GM23338 (cell line): ENCODE data around the gene LCP1. TPM values are rescaled to one million over a fixed set of nuclear protein-coding genes. Genes with fewer than 3 reads are reported as not detected.
A peak's percentile ranks its signal among the peaks of the same experiment; 100 is the strongest.

ENCODE experiments used
- ATAC-seq: fragments of 200-7000 bp; cut with Tn5 transposase; 3 replicates; pipeline ENCODE4 v1.9.1; 2020
- DNase-seq: peaks from one replicate; pipeline ENCODE4 v3.0.0-alpha.2; 2015; ENCODE audit warnings: low spot score
- H2AFZ ChIP-seq: fragments of 200-600 bp; sonication (generic); 2 replicates; pipeline ENCODE4 v1.8.0; 2016; ENCODE audit warnings: antibody characterized with exemption, mild to moderate bottlenecking, moderate library complexity
- H3F3A ChIP-seq: fragments of 200-600 bp; sonication (generic); replicated peaks from 2 replicates; pipeline ENCODE4 v1.8.0; 2017; ENCODE audit warnings: antibody characterized with exemption, mixed run types, low read depth
- H3K27ac ChIP-seq: fragments of 200-600 bp; sonication (generic); 2 replicates; pipeline ENCODE4 v1.6.1; 2016; ENCODE audit warnings: low read depth
- H3K27me3 ChIP-seq: fragments of 200-600 bp; sonication (generic); 2 replicates; pipeline ENCODE4 v1.8.0; 2016; ENCODE audit warnings: mild to moderate bottlenecking, mixed run types, moderate library complexity; ENCODE audit not compliant: insufficient read depth
- H3K36me3 ChIP-seq: fragments of 200-600 bp; sonication (generic); 2 replicates; pipeline ENCODE4 v1.8.0; 2016; ENCODE audit warnings: mild to moderate bottlenecking; ENCODE audit not compliant: insufficient read depth
- H3K4me1 ChIP-seq: fragments of 200-600 bp; sonication (generic); 2 replicates; pipeline ENCODE4 v1.8.0; 2016; ENCODE audit warnings: mild to moderate bottlenecking, moderate library complexity; ENCODE audit not compliant: insufficient read depth
- H3K4me2 ChIP-seq: fragments of 200-600 bp; sonication (generic); 2 replicates; pipeline ENCODE4 v1.7.1; 2017; ENCODE audit warnings: mixed run types
- H3K4me3 ChIP-seq: fragments of 200-600 bp; sonication (generic); 2 replicates; pipeline ENCODE4 v1.6.1; 2016; ENCODE audit warnings: mixed run types
- H3K79me2 ChIP-seq: fragments of 200-600 bp; sonication (generic); replicated peaks from 2 replicates; pipeline ENCODE4 v1.8.0; 2017; ENCODE audit warnings: mild to moderate bottlenecking; ENCODE audit not compliant: insufficient read depth
- H3K9me2 ChIP-seq: fragments of 200-600 bp; sonication (generic); 2 replicates; pipeline ENCODE4 v1.8.0; 2017; ENCODE audit not compliant: insufficient read depth
- H4K20me1 ChIP-seq: fragments of 200-600 bp; sonication (generic); replicated peaks from 2 replicates; pipeline ENCODE4 v1.8.0; 2017; ENCODE audit warnings: mild to moderate bottlenecking; ENCODE audit not compliant: insufficient read depth
- H3K27ac Mint-ChIP-seq: 2 replicates; pipeline ENCODE4 v1.8.0; 2020; ENCODE audit warnings: inconsistent platforms, mild to moderate bottlenecking, moderate library complexity, mixed read lengths
- H3K27me3 Mint-ChIP-seq: 3 replicates; pipeline ENCODE4 v1.8.0; 2022; ENCODE audit warnings: low read depth, mild to moderate bottlenecking, moderate library complexity, mixed read lengths, inconsistent platforms; ENCODE audit not compliant: insufficient read depth, poor library complexity
- H3K36me3 Mint-ChIP-seq: 3 replicates; pipeline ENCODE4 v1.8.0; 2021; ENCODE audit warnings: low read depth, mild to moderate bottlenecking, inconsistent platforms, moderate library complexity, mixed read lengths
- H3K4me1 Mint-ChIP-seq: 3 replicates; pipeline ENCODE4 v1.8.0; 2020; ENCODE audit warnings: mild to moderate bottlenecking, inconsistent platforms, mixed read lengths
- H3K4me3 Mint-ChIP-seq: 3 replicates; pipeline ENCODE4 v1.8.0; 2021; ENCODE audit warnings: moderate library complexity, mild to moderate bottlenecking, inconsistent platforms, mixed read lengths
- H3K9me3 Mint-ChIP-seq: 3 replicates; pipeline ENCODE4 v1.8.0; 2020; ENCODE audit warnings: moderate library complexity, mild to moderate bottlenecking, inconsistent platforms, mixed read lengths
- EZH2phosphoT487 ChIP-seq: fragments of 200-600 bp; sonication (generic); IDR thresholded peaks from one replicate; pipeline ENCODE4 v1.8.1; 2018; ENCODE audit warnings: antibody characterized with exemption; ENCODE audit not compliant: unreplicated experiment
- POLR2AphosphoS5 ChIP-seq: IDR thresholded peaks from 2 replicates; pipeline ENCODE4 v1.6.1; 2016; ENCODE audit warnings: antibody characterized with exemption, low read depth
- polyA plus RNA-seq: library from polyadenylated mRNA; unstranded; fragments of >200 nt; fragmentation: Nextera tagmentation; extraction: Ambion mirVana; gene quantifications from 2 replicates; pipeline ENCODE4 v1.2.1, GENCODE V29; 2016
- total RNA-seq: library from RNA; depleted of rRNA; stranded (reverse); fragments of >200 nt; shearing (Covaris generic); gene quantifications from 2 replicates; pipeline ENCODE4 v1.2.3, GENCODE V29; 2014
- TF ChIP-seq, protein P1 (sequence below): fragments of 250-450 bp; sonication (Bioruptor Pico); IDR thresholded peaks from 2 replicates; pipeline ENCODE4 v1.5.0; 2020; ENCODE audit warnings: mild to moderate bottlenecking, moderate library complexity
- TF ChIP-seq, protein P2 (sequence below), 2 experiments: fragments of 200-600 bp in 1 of 2; sonication (generic) in 1 of 2; conservative IDR thresholded peaks; 2 replicates each; pipeline versions ENCODE4 v1.5.1 to v1.6.1; 2016 to 2017; ENCODE audit warnings: antibody characterized with exemption in 2 of 2, low read depth in 2 of 2, mild to moderate bottlenecking in 2 of 2, moderate library complexity in 1 of 2

LCP1 gene
- total and polyA plus RNA-seq, 2 experiments from 2014 or later, result 1.9 to 3.4 TPM

DNA sequence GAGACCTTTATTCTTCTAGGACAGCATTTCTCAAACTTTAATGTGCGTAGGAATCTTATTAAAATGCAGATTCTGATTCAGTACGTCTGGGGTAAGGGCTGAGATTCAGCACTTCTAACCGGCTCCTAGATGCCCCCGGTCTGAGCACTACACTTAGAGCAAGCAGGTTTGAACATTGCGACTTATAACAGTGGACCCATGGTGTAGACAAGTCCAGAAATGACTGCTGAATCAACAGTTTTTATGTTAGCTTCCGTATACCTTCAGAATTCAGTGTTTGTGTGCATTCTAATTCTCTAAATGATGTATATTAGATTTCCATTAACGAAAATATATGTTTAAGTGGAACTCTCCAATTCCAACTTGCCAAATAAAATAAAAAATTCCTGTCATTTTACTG is 59.7 kb downstream of the LCP1 start:
- H4K20me1 ChIP-seq, result no peaks in the 10 kb centered on the region
- H3K9me3 Mint-ChIP-seq, result no peaks in the 10 kb centered on the region; the same call in 2 of the 3 replicates
- H3F3A ChIP-seq, result no peaks in the 10 kb centered on the region
- no peak overlapping the region for H3K4me2 ChIP-seq
- ATAC-seq, result no peak
- no peak overlapping the region for H3K4me3 ChIP-seq
- no peaks in the 10 kb centered on the region for H3K27me3 ChIP-seq
- peaks cover 5% of the 10 kb centered on the region for H3K27me3 Mint-ChIP-seq
- no peak overlapping the region for H3K4me3 Mint-ChIP-seq
- no peaks in the 10 kb centered on the region for H3K9me2 ChIP-seq
- H3K36me3 ChIP-seq, result no peaks in the 10 kb centered on the region
- H3K27ac ChIP-seq, result no peak overlapping the region
- peaks cover 14% of the 10 kb centered on the region for H3K4me1 Mint-ChIP-seq
- DNase-seq, result no peak
- no peaks in the 10 kb centered on the region for H3K36me3 Mint-ChIP-seq
- TF ChIP-seq, protein P1, sequence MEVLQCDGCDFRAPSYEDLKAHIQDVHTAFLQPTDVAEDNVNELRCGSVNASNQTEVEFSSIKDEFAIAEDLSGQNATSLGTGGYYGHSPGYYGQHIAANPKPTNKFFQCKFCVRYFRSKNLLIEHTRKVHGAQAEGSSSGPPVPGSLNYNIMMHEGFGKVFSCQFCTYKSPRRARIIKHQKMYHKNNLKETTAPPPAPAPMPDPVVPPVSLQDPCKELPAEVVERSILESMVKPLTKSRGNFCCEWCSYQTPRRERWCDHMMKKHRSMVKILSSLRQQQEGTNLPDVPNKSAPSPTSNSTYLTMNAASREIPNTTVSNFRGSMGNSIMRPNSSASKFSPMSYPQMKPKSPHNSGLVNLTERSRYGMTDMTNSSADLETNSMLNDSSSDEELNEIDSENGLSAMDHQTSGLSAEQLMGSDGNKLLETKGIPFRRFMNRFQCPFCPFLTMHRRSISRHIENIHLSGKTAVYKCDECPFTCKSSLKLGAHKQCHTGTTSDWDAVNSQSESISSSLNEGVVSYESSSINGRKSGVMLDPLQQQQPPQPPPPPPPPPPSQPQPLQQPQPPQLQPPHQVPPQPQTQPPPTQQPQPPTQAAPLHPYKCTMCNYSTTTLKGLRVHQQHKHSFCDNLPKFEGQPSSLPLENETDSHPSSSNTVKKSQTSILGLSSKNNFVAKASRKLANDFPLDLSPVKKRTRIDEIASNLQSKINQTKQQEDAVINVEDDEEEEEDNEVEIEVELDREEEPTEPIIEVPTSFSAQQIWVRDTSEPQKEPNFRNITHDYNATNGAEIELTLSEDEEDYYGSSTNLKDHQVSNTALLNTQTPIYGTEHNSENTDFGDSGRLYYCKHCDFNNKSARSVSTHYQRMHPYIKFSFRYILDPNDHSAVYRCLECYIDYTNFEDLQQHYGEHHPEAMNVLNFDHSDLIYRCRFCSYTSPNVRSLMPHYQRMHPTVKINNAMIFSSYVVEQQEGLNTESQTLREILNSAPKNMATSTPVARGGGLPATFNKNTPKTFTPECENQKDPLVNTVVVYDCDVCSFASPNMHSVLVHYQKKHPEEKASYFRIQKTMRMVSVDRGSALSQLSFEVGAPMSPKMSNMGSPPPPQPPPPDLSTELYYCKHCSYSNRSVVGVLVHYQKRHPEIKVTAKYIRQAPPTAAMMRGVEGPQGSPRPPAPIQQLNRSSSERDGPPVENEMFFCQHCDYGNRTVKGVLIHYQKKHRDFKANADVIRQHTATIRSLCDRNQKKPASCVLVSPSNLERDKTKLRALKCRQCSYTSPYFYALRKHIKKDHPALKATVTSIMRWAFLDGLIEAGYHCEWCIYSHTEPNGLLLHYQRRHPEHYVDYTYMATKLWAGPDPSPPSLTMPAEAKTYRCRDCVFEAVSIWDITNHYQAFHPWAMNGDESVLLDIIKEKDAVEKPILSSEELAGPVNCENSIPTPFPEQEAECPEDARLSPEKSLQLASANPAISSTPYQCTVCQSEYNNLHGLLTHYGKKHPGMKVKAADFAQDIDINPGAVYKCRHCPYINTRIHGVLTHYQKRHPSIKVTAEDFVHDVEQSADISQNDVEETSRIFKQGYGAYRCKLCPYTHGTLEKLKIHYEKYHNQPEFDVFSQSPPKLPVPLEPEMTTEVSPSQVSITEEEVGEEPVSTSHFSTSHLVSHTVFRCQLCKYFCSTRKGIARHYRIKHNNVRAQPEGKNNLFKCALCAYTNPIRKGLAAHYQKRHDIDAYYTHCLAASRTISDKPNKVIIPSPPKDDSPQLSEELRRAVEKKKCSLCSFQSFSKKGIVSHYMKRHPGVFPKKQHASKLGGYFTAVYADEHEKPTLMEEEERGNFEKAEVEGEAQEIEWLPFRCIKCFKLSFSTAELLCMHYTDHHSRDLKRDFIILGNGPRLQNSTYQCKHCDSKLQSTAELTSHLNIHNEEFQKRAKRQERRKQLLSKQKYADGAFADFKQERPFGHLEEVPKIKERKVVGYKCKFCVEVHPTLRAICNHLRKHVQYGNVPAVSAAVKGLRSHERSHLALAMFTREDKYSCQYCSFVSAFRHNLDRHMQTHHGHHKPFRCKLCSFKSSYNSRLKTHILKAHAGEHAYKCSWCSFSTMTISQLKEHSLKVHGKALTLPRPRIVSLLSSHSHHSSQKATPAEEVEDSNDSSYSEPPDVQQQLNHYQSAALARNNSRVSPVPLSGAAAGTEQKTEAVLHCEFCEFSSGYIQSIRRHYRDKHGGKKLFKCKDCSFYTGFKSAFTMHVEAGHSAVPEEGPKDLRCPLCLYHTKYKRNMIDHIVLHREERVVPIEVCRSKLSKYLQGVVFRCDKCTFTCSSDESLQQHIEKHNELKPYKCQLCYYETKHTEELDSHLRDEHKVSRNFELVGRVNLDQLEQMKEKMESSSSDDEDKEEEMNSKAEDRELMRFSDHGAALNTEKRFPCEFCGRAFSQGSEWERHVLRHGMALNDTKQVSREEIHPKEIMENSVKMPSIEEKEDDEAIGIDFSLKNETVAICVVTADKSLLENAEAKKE (CRISPR knock-in tag), result no peak
- TF ChIP-seq POLR2AphosphoS5 (no peak), EZH2phosphoT487 (no peak)
- TF ChIP-seq, protein P2, sequence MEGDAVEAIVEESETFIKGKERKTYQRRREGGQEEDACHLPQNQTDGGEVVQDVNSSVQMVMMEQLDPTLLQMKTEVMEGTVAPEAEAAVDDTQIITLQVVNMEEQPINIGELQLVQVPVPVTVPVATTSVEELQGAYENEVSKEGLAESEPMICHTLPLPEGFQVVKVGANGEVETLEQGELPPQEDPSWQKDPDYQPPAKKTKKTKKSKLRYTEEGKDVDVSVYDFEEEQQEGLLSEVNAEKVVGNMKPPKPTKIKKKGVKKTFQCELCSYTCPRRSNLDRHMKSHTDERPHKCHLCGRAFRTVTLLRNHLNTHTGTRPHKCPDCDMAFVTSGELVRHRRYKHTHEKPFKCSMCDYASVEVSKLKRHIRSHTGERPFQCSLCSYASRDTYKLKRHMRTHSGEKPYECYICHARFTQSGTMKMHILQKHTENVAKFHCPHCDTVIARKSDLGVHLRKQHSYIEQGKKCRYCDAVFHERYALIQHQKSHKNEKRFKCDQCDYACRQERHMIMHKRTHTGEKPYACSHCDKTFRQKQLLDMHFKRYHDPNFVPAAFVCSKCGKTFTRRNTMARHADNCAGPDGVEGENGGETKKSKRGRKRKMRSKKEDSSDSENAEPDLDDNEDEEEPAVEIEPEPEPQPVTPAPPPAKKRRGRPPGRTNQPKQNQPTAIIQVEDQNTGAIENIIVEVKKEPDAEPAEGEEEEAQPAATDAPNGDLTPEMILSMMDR (conservative IDR thresholded peaks at IDR 0.05; ENCODE audit: low read depth in 2 of 2), result no peak
- peak overlapping the region; percentile 18; the same call in 1 of the 2 replicates for H2AFZ ChIP-seq
- H3K27ac Mint-ChIP-seq, result no peak overlapping the region
- peaks cover 8% of the 10 kb centered on the region; the same call in 1 of the 2 replicates for H3K4me1 ChIP-seq
- H3K79me2 ChIP-seq, result no peaks in the 10 kb centered on the region
